Upper lobe of left lung (tissue), 4 donors: ENCODE data around the gene PPP1R3D.

ENCODE experiments used
- POLR2A ChIP-seq, 4 donors: fragments of 450-650 bp; IDR thresholded peaks; one replicate each; pipeline ENCODE4 v1.5.1; 2016 to 2017; ENCODE audit warnings: antibody characterized with exemption in 4 of 4, mild to moderate bottlenecking in 2 of 4
- POLR2AphosphoS5 ChIP-seq, 2 donors: sonication (generic); formaldehyde crosslinking; IDR thresholded peaks; one replicate each; pipeline ENCODE4 v1.5.1; 2017; ENCODE audit warnings: antibody characterized with exemption in 2 of 2

DNA sequence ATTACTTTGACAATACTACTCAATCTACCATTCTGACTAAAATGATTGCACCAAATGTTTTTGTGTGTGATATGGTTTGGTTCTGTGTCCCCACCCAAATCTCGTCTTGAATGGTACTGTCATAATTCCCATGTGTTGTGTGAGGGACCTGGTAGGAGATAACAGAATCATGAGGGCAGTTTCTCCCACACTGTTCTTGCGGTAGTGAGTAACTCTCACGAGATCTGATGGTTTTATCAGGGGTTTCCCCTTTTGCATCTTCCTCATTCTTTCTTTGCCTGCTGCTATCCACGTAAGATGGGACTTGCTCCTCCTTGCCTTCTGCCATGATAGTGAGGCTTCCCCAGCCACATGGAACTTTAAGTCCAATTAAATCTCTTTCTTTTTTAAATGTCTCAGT is 27.5 kb downstream of the PPP1R3D start:
- TF ChIP-seq POLR2A (IDR thresholded peaks at IDR 0.05) (no peak), POLR2AphosphoS5 (IDR thresholded peaks at IDR 0.05) (no peak)
